ENCODE measurements around the gene ZNF430.

ZNF430 gene

GRCh38 chr19:21052902-21053301 is 32.4 kb downstream of the ZNF430 start:
- peaks cover 35% of the 10 kb centered on the region for H3K36me3 ChIP-seq (ENCODE audit: control insufficient read depth, insufficient read depth, low read length)
- H3K27ac ChIP-seq (ENCODE audit: insufficient read depth, low read depth, low read length, poor library complexity, severe bottlenecking): no peak overlapping the region
- H3K4me3 ChIP-seq (ENCODE audit: insufficient read depth, low read depth, low read length): no peak overlapping the region
- no peaks in the 10 kb centered on the region for H3K27me3 ChIP-seq (ENCODE audit: control insufficient read depth, insufficient read depth, low read length, poor library complexity, severe bottlenecking)
- 94 to 95% methylated on average over 5 of the region's 5 CpGs for WGBS, 2 experiments
- no peaks in the 10 kb centered on the region for H3K9me3 ChIP-seq (ENCODE audit: control insufficient read depth, low read length)
- H3K4me1 ChIP-seq (ENCODE audit: control insufficient read depth, insufficient read depth, low read length): no peaks in the 10 kb centered on the region

GRCh38 chr19:21065336-21065735 is 44.9 kb downstream of the ZNF430 start:
- Histone ChIP-seq H3K36me3 (ENCODE audit: control insufficient read depth, insufficient read depth, low read length) (no peaks in the 10 kb centered on the region), H3K27me3 (ENCODE audit: control insufficient read depth, insufficient read depth, low read length, poor library complexity, severe bottlenecking) (no peaks in the 10 kb centered on the region), H3K4me3 (ENCODE audit: insufficient read depth, low read depth, low read length) (no peak overlapping the region), H3K27ac (ENCODE audit: insufficient read depth, low read depth, low read length, poor library complexity, severe bottlenecking) (no peak overlapping the region), H3K9me3 (ENCODE audit: control insufficient read depth, low read length) (no peaks in the 10 kb centered on the region), H3K4me1 (ENCODE audit: control insufficient read depth, insufficient read depth, low read length) (no peaks in the 10 kb centered on the region)

- Histone ChIP-seq H3K4me1 (ENCODE audit: control insufficient read depth, insufficient read depth, low read length) (peaks cover 10% of the 10 kb centered on the region), H3K36me3 (ENCODE audit: control insufficient read depth, insufficient read depth, low read length) (no peaks in the 10 kb centered on the region), H3K27ac (ENCODE audit: insufficient read depth, low read depth, low read length, poor library complexity, severe bottlenecking) (peak within 1 kb of the TSS; percentile 97), H3K4me3 (ENCODE audit: insufficient read depth, low read depth, low read length) (peak within 1 kb of the TSS; percentile 85), H3K9me3 (ENCODE audit: control insufficient read depth, low read length) (no peaks in the 10 kb centered on the region), H3K27me3 (ENCODE audit: control insufficient read depth, insufficient read depth, low read length, poor library complexity, severe bottlenecking) (no peaks in the 10 kb centered on the region)
- 0% methylated on average over 35 to 38 of the region's 38 CpGs for WGBS, 2 experiments
These were observed 61.8 kb downstream of the ZNF430 start, which contains the start of gene ZNF714 for GRCh38 chr19:21082011-21082975. ZNF714 (plus strand) TSS chr19:21082203; CDS start chr19:21098269, 16,066 bp downstream.

GRCh38 chr19:21084343-21084742 is 63.9 kb downstream of the ZNF430 start:
- 72 to 100% methylated on average over 1 of the region's 1 CpG for WGBS, 2 experiments
- Histone ChIP-seq H3K4me1 (ENCODE audit: control insufficient read depth, insufficient read depth, low read length) (peaks cover 12% of the 10 kb centered on the region), H3K4me3 (ENCODE audit: insufficient read depth, low read depth, low read length) (no peak overlapping the region), H3K27ac (ENCODE audit: insufficient read depth, low read depth, low read length, poor library complexity, severe bottlenecking) (no peak overlapping the region), H3K9me3 (ENCODE audit: control insufficient read depth, low read length) (no peaks in the 10 kb centered on the region), H3K27me3 (ENCODE audit: control insufficient read depth, insufficient read depth, low read length, poor library complexity, severe bottlenecking) (no peaks in the 10 kb centered on the region), H3K36me3 (ENCODE audit: control insufficient read depth, insufficient read depth, low read length) (no peaks in the 10 kb centered on the region)

- 95 to 98% methylated on average over 3 of the region's 3 CpGs for WGBS, 2 experiments
- H3K27me3 ChIP-seq (ENCODE audit: control insufficient read depth, insufficient read depth, low read length, poor library complexity, severe bottlenecking): no peaks in the 10 kb centered on the region
- H3K27ac ChIP-seq (ENCODE audit: insufficient read depth, low read depth, low read length, poor library complexity, severe bottlenecking): no peak overlapping the region
- no peaks in the 10 kb centered on the region for H3K36me3 ChIP-seq (ENCODE audit: control insufficient read depth, insufficient read depth, low read length)
- H3K4me3 ChIP-seq (ENCODE audit: insufficient read depth, low read depth, low read length): no peak overlapping the region
- no peaks in the 10 kb centered on the region for H3K9me3 ChIP-seq (ENCODE audit: control insufficient read depth, low read length)
- H3K4me1 ChIP-seq (ENCODE audit: control insufficient read depth, insufficient read depth, low read length): peaks cover 17% of the 10 kb centered on the region
These were observed 67.4 kb downstream of the ZNF430 start for GRCh38 chr19:21087871-21088270.

GRCh38 chr19:21092109-21092508 is 71.7 kb downstream of the ZNF430 start:
- Histone ChIP-seq H3K9me3 (ENCODE audit: control insufficient read depth, low read length) (no peaks in the 10 kb centered on the region), H3K4me1 (ENCODE audit: control insufficient read depth, insufficient read depth, low read length) (peaks cover 7% of the 10 kb centered on the region), H3K27me3 (ENCODE audit: control insufficient read depth, insufficient read depth, low read length, poor library complexity, severe bottlenecking) (no peaks in the 10 kb centered on the region), H3K27ac (ENCODE audit: insufficient read depth, low read depth, low read length, poor library complexity, severe bottlenecking) (peak overlapping the region; percentile 44), H3K4me3 (ENCODE audit: insufficient read depth, low read depth, low read length) (no peak overlapping the region), H3K36me3 (ENCODE audit: control insufficient read depth, insufficient read depth, low read length) (no peaks in the 10 kb centered on the region)

- H3K36me3 ChIP-seq (ENCODE audit: control insufficient read depth, insufficient read depth, low read length): peaks cover 7% of the 10 kb centered on the region
- no peaks in the 10 kb centered on the region for H3K27me3 ChIP-seq (ENCODE audit: control insufficient read depth, insufficient read depth, low read length, poor library complexity, severe bottlenecking)
- H3K27ac ChIP-seq (ENCODE audit: insufficient read depth, low read depth, low read length, poor library complexity, severe bottlenecking): no peak overlapping the region
- WGBS, 2 experiments: 93 to 96% methylated on average over 1 of the region's 1 CpG
- H3K4me3 ChIP-seq (ENCODE audit: insufficient read depth, low read depth, low read length): no peak overlapping the region
- peaks cover 4% of the 10 kb centered on the region for H3K4me1 ChIP-seq (ENCODE audit: control insufficient read depth, insufficient read depth, low read length)
- no peaks in the 10 kb centered on the region for H3K9me3 ChIP-seq (ENCODE audit: control insufficient read depth, low read length)
These were observed 74.0 kb downstream of the ZNF430 start for GRCh38 chr19:21094347-21095025.

- Histone ChIP-seq H3K27me3 (ENCODE audit: control insufficient read depth, insufficient read depth, low read length, poor library complexity, severe bottlenecking) (no peaks in the 10 kb centered on the region), H3K4me3 (ENCODE audit: insufficient read depth, low read depth, low read length) (no peak overlapping the region), H3K36me3 (ENCODE audit: control insufficient read depth, insufficient read depth, low read length) (peaks cover 7% of the 10 kb centered on the region), H3K27ac (ENCODE audit: insufficient read depth, low read depth, low read length, poor library complexity, severe bottlenecking) (no peak overlapping the region), H3K4me1 (ENCODE audit: control insufficient read depth, insufficient read depth, low read length) (no peaks in the 10 kb centered on the region), H3K9me3 (ENCODE audit: control insufficient read depth, low read length) (no peaks in the 10 kb centered on the region)
- 100% methylated on average over 1 of the region's 2 CpGs; no CpG with 5 or more reads in 1 of the 2 experiments for WGBS, 2 experiments
These were observed 77.8 kb downstream of the ZNF430 start for GRCh38 chr19:21098291-21098690.

- Histone ChIP-seq H3K4me3 (ENCODE audit: insufficient read depth, low read depth, low read length) (no peak overlapping the region), H3K9me3 (ENCODE audit: control insufficient read depth, low read length) (no peaks in the 10 kb centered on the region), H3K27me3 (ENCODE audit: control insufficient read depth, insufficient read depth, low read length, poor library complexity, severe bottlenecking) (no peaks in the 10 kb centered on the region), H3K27ac (ENCODE audit: insufficient read depth, low read depth, low read length, poor library complexity, severe bottlenecking) (no peak overlapping the region), H3K36me3 (ENCODE audit: control insufficient read depth, insufficient read depth, low read length) (peaks cover 14% of the 10 kb centered on the region), H3K4me1 (ENCODE audit: control insufficient read depth, insufficient read depth, low read length) (no peaks in the 10 kb centered on the region)
- 90 to 92% methylated on average over 2 of the region's 2 CpGs for WGBS, 2 experiments
These were observed 81.2 kb downstream of the ZNF430 start for GRCh38 chr19:21101521-21102242.

- H3K9me3 ChIP-seq (ENCODE audit: control insufficient read depth, low read length): no peaks in the 10 kb centered on the region
- peaks cover 12% of the 10 kb centered on the region for H3K36me3 ChIP-seq (ENCODE audit: control insufficient read depth, insufficient read depth, low read length)
- no peaks in the 10 kb centered on the region for H3K27me3 ChIP-seq (ENCODE audit: control insufficient read depth, insufficient read depth, low read length, poor library complexity, severe bottlenecking)
- no peak overlapping the region for H3K4me3 ChIP-seq (ENCODE audit: insufficient read depth, low read depth, low read length)
- no peaks in the 10 kb centered on the region for H3K4me1 ChIP-seq (ENCODE audit: control insufficient read depth, insufficient read depth, low read length)
- no peak overlapping the region for H3K27ac ChIP-seq (ENCODE audit: insufficient read depth, low read depth, low read length, poor library complexity, severe bottlenecking)
These were observed 88.7 kb downstream of the ZNF430 start for GRCh38 chr19:21109116-21109515.
